Smooth muscle cell (in vitro differentiated cells): Measurements from ENCODE around the gene RCC2. TPM values are rescaled to one million over a fixed set of nuclear protein-coding genes. Genes with fewer than 3 reads are reported as not detected.
"Not testable (repeated sequence)": the region's sequence is repeated elsewhere in the genome, so short reads cannot be mapped to it uniquely, and the experiment has no call there.

Experiments
- DNase-seq: peaks from one replicate; lab custom pipeline; 2025; ENCODE audit not compliant: unreplicated experiment; lab: John Stamatoyannopoulos, UW
- H2AFZ ChIP-seq: fragments of 200-600 bp; sonication (generic); 2 replicates; pipeline ENCODE4 v1.6.0; 2016; ENCODE audit warnings: antibody characterized with exemption, low read depth, mild to moderate bottlenecking
- H3F3A ChIP-seq: fragments of 200-600 bp; sonication (generic); 2 replicates; pipeline ENCODE4 v1.6.0; 2017; ENCODE audit warnings: antibody characterized with exemption, low read depth
- H3K27ac ChIP-seq: fragments of 200-600 bp; sonication (generic); 2 replicates; pipeline ENCODE4 v1.5.1; 2016; ENCODE audit warnings: low read depth, mild to moderate bottlenecking
- H3K27me3 ChIP-seq: fragments of 200-600 bp; sonication (generic); 2 replicates; pipeline ENCODE4 v1.6.1; 2016; ENCODE audit warnings: low read depth, mild to moderate bottlenecking
- H3K36me3 ChIP-seq: fragments of 200-600 bp; sonication (generic); 2 replicates; pipeline ENCODE4 v1.5.1; 2016; ENCODE audit warnings: low read depth
- H3K4me1 ChIP-seq: fragments of 200-600 bp; sonication (generic); 2 replicates; pipeline ENCODE4 v1.5.1; 2016; ENCODE audit warnings: low read depth
- H3K4me2 ChIP-seq: fragments of 200-600 bp; sonication (generic); 2 replicates; pipeline ENCODE4 v1.6.0; 2016; ENCODE audit warnings: mild to moderate bottlenecking
- H3K4me3 ChIP-seq: fragments of 200-600 bp; sonication (generic); 2 replicates; pipeline ENCODE4 v1.5.1; 2016; ENCODE audit warnings: mild to moderate bottlenecking
- H3K79me2 ChIP-seq: fragments of 200-600 bp; sonication (generic); 2 replicates; pipeline ENCODE4 v1.6.0; 2016; ENCODE audit warnings: low read depth, mild to moderate bottlenecking
- H3K9ac ChIP-seq: fragments of 200-600 bp; sonication (generic); 2 replicates; pipeline ENCODE4 v1.6.0; 2016; ENCODE audit warnings: low read depth
- H3K9me3 ChIP-seq: fragments of 200-600 bp; sonication (generic); replicated peaks from 2 replicates; pipeline ENCODE4 v1.5.1; 2016; ENCODE audit warnings: low read depth
- H4K20me1 ChIP-seq: fragments of 200-600 bp; sonication (generic); 2 replicates; pipeline ENCODE4 v1.6.0; 2016; ENCODE audit warnings: low read depth
- whole genome bisulfite sequencing: methylation state at CpG from one replicate; pipeline ENCODE4 v1.1.7; 2016; ENCODE audit warnings: low lambda C conversion rate; 5-methylcytosine and 5-hydroxymethylcytosine counted together
- polyA plus RNA-seq: library from polyadenylated mRNA; unstranded; fragments of >200 nt; fragmentation: Nextera tagmentation; extraction: Ambion mirVana; gene quantifications from 2 replicates; pipeline ENCODE4 v1.2.1, GENCODE V29; 2016
- total RNA-seq: library from RNA; depleted of rRNA; stranded (reverse); fragments of >200 nt; gene quantifications from 2 replicates; pipeline ENCODE4 v1.2.3, GENCODE V29; 2014
- TF ChIP-seq, protein P1 (sequence below): fragments of 200-600 bp; sonication (generic); IDR thresholded peaks from 2 replicates; pipeline ENCODE4 v1.5.1; 2017; ENCODE audit warnings: borderline replicate concordance, mild to moderate bottlenecking, antibody characterized with exemption; ENCODE audit not compliant: insufficient read depth, poor library complexity, severe bottlenecking

RCC2 gene
- total and polyA plus RNA-seq, 2 experiments from 2014 or later, result 28.0 to 44.5 TPM

DNA sequence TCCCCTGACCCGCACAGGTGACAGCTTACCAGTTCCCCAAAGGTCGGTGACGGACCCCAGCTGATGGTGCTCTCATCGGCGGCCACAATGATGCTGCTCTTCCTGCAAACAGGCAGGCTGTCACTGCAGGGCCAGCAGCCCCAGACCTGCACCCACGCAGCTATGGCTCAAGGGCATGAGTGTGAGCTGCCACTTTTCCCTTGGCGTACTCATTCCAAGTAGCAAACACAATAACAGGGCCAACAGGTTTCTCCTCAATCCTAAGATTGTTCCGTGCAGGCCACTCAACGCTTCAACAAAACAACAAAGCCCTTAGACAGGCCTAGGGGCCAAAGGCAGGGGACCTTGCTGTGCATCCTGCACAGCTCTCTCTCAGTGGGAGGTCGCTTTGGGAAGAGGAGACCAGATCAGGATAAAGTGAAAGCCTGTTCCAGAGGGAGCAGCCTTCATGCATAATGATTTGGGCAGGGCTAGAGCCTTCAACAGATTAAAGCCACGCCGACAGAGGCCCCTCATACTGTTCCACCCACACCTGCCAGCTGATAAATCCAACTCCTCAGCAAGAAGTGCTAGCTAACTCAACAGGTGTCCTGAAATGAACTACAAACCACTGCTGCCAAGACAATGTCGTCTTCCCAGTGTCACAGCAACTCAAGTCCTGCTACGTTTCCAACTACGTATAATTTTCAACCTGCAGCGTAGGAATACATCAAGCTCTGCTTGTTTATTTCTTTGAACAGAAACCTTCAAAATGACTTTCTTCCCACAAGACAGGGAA is 27.2 kb downstream of the RCC2 start:
- DNase-seq, result no peak
- no peak overlapping the region for H3K9ac ChIP-seq
- H3F3A ChIP-seq, result no peaks in the 10 kb centered on the region
- H2AFZ ChIP-seq, result no peak overlapping the region
- no peak overlapping the region for H3K4me3 ChIP-seq
- no peaks in the 10 kb centered on the region for H3K9me3 ChIP-seq
- H3K36me3 ChIP-seq, result no peaks in the 10 kb centered on the region
- no peaks in the 10 kb centered on the region for H3K27me3 ChIP-seq
- H3K79me2 ChIP-seq, result no peaks in the 10 kb centered on the region
- peaks cover 76% of the 10 kb centered on the region for H4K20me1 ChIP-seq
- WGBS, result 83% methylated on average over 16 of the region's 16 CpGs
- H3K4me1 ChIP-seq, result no peaks in the 10 kb centered on the region
- no peak overlapping the region for H3K4me2 ChIP-seq
- H3K27ac ChIP-seq, result peak overlapping the region; percentile 35
- TF ChIP-seq, protein P1, sequence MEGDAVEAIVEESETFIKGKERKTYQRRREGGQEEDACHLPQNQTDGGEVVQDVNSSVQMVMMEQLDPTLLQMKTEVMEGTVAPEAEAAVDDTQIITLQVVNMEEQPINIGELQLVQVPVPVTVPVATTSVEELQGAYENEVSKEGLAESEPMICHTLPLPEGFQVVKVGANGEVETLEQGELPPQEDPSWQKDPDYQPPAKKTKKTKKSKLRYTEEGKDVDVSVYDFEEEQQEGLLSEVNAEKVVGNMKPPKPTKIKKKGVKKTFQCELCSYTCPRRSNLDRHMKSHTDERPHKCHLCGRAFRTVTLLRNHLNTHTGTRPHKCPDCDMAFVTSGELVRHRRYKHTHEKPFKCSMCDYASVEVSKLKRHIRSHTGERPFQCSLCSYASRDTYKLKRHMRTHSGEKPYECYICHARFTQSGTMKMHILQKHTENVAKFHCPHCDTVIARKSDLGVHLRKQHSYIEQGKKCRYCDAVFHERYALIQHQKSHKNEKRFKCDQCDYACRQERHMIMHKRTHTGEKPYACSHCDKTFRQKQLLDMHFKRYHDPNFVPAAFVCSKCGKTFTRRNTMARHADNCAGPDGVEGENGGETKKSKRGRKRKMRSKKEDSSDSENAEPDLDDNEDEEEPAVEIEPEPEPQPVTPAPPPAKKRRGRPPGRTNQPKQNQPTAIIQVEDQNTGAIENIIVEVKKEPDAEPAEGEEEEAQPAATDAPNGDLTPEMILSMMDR, result no peak

- H3K27ac ChIP-seq, result no peak overlapping the region
- H3K4me3 ChIP-seq, result no peak overlapping the region
- H3K27me3 ChIP-seq, result no peaks in the 10 kb centered on the region
- no peak overlapping the region for H3K4me2 ChIP-seq
- no peaks in the 10 kb centered on the region for H3K9me3 ChIP-seq
- 97% methylated on average over 10 of the region's 10 CpGs for WGBS
- no peaks in the 10 kb centered on the region for H3K4me1 ChIP-seq
- DNase-seq, result no peak
- H3K9ac ChIP-seq, result no peak overlapping the region
- H3F3A ChIP-seq, result no peaks in the 10 kb centered on the region
- TF ChIP-seq, protein P1, result no peak
- H3K79me2 ChIP-seq, result no peaks in the 10 kb centered on the region
- H2AFZ ChIP-seq, result no peak overlapping the region
- peaks cover 65% of the 10 kb centered on the region for H4K20me1 ChIP-seq
- no peaks in the 10 kb centered on the region for H3K36me3 ChIP-seq
These were observed 30.1 kb downstream of the RCC2 start for GRCh38 chr1:17409391-17409811.

DNA sequence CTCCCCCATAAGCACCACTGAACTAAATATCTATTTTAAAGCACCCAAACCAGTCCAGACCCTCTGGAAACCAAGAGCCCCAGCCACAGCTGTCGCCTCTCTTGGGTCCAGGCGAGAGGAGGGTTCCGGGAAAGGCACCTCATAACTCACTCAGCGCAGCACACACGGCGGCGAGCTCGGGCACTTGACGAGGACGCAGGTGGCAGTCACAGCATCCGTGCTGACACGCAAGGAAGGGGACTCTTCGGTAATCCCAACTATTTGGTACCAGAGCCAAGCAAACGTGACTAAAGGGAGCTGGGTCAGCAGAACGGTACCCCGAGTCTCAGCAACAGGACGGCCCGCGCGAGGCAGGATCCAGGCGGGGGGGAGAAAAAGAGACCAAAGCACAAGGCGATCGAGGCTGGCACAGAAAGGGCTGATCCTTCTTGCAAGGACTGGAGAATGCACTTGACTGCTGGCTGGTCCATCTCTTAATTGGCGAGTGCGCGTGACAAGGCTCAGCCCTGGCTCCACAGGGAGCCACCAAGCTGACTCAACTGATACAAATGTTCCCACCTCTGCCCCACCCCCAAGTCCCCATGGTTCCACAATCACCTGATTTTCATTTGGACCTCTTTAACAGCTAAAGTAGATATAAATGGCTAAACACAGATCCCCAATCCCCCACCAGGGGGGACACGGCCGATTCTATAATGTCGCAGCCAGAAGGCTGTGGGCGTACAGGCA is 31.5 kb downstream of the RCC2 start:
- DNase-seq, H3K9ac ChIP-seq, H3K4me1 ChIP-seq, H3K4me2 ChIP-seq, H3F3A ChIP-seq, H3K27ac ChIP-seq, H2AFZ ChIP-seq, H3K36me3 ChIP-seq, H3K27me3 ChIP-seq, H3K4me3 ChIP-seq, H3K79me2 ChIP-seq, H3K9me3 ChIP-seq: not testable (repeated sequence)
- peaks cover 52% of the 10 kb centered on the region for H4K20me1 ChIP-seq
- WGBS, result 97% methylated on average over 30 of the region's 30 CpGs

DNA sequence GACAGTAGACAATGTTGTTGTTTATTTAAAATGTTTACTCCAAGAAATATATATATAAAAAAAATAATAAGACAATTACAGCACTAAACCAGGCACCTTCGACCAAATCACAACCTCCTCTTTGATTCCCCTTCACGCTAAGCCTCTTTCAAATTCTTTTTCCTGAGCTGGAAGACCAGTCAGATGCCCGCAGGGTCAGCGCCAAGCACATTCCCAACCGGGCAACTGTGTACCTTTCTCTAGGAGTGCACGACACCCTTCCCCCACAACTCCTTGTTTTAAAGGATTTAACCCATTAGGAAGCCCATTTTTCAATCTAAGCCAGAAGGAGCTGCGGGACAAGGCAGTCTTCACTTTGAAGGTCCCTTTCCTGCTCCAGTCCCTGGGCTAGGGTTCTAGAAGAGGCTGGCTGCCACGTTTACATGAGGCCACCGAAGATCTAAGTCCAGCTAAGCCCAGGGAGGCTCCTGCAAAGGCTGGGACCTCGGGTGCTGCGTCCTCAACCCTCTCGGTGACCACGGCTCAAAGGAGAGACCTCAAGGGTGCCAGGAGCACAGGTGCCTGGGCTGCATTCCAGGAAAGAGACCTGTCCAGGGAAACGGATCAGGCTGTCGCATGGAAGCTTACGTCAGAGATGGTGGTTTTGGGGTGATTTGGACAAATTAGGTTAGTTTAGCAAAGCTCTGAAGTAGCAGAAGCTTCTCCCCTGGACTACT is 32.6 kb downstream of the RCC2 start:
- not testable (repeated sequence) for H3K27ac ChIP-seq, DNase-seq, H3K79me2 ChIP-seq, H3F3A ChIP-seq, H3K4me3 ChIP-seq, H3K9me3 ChIP-seq, H3K4me2 ChIP-seq, H3K4me1 ChIP-seq, H2AFZ ChIP-seq, H3K27me3 ChIP-seq, H3K36me3 ChIP-seq, H3K9ac ChIP-seq
- H4K20me1 ChIP-seq, result peaks cover 42% of the 10 kb centered on the region
- WGBS, result 92% methylated on average over 16 of the region's 16 CpGs
